ENCODE results near the gene OTULINL.

DNA sequence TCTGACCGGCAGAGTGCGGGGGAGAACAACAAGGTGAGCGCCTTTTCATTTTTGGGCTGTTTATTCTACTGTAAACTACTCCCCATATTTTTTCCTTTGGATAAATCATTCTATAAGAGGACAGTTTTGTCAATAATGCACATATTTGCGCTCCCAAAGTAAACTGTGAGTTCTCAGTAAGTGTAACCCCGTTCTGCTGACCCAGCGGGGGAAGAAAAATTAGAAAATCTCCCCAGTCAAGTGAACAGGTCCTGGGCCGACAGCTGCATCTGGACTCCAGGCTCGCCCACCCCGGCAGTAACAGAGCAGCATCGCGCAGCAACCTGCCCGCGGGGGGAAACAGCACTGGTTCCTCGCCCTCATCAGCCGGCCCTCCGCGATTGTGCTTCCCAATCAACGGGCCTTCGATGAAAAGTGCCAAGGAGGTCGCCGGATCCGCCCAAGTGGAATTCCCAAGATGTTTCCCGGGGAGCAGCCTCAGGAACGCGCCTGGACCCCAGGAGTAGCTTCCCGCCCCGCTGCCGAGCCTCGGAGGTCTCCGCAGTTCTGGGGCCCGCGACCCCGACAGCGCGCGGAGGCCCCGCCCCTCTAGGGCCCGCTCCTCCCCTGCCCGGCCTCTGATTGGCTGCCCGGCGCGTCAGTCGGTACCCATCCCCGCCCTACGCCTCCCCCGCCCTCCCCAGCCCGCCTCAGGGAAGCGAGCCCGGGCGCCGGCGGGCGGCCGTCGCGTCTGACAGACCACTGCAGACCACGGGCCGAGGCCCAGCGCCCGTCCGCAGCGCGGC, at the start of gene OTULINL:
- TF ChIP-seq, protein P1, sequence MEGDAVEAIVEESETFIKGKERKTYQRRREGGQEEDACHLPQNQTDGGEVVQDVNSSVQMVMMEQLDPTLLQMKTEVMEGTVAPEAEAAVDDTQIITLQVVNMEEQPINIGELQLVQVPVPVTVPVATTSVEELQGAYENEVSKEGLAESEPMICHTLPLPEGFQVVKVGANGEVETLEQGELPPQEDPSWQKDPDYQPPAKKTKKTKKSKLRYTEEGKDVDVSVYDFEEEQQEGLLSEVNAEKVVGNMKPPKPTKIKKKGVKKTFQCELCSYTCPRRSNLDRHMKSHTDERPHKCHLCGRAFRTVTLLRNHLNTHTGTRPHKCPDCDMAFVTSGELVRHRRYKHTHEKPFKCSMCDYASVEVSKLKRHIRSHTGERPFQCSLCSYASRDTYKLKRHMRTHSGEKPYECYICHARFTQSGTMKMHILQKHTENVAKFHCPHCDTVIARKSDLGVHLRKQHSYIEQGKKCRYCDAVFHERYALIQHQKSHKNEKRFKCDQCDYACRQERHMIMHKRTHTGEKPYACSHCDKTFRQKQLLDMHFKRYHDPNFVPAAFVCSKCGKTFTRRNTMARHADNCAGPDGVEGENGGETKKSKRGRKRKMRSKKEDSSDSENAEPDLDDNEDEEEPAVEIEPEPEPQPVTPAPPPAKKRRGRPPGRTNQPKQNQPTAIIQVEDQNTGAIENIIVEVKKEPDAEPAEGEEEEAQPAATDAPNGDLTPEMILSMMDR (IDR thresholded peaks at IDR 0.05): no peak
- no peak for TF ChIP-seq POLR2A (IDR thresholded peaks at IDR 0.05)

Measured in adrenal gland (tissue), 5 donors.